Measurements from ENCODE around the gene KXD1. TPM values are rescaled to one million over a fixed set of nuclear protein-coding genes. Genes with fewer than 3 reads are reported as not detected.
"Not testable (repeated sequence)": the region's sequence is repeated elsewhere in the genome, so short reads cannot be mapped to it uniquely, and the experiment has no call there.

KXD1 gene
- total RNA-seq, 1 experiment from 2014 or later: 138 TPM

DNA sequence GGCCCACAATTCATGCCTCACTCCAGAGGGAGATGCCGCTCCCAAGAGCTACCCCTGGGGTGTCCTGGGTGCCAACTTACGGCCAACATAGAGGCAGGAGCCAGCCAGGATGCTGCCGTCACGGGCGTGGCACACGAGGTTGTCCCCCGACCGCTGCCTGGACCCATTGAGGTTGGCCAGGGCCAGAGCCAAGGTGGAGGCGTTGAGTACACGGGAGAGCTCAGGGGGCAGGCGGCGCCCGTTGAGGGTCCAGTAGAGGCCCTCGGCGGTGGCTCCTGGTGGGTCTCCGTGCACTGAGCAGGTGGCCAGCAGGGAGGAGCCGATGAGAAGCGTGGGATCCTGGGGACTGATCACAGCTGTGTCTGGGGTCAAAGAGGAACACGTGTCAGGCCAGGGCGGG is 41.8 kb downstream of the KXD1 start:
- no peaks in the 10 kb centered on the region for H4K20me1 ChIP-seq (ENCODE audit: control insufficient read depth, insufficient read depth, insufficient read length)
- Mint-ChIP-seq H3K4me1 (peaks cover 26 to 34% of the 10 kb centered on the region in 2 experiments), H3K4me3 (peak overlapping the region in 1 of 2 experiments; percentile 32; a peak in 1 of 5 replicates), H3K36me3 (ENCODE audit: insufficient read depth in 1 of 3, low read depth in 3 of 3) (peaks cover 0 to 4% (median 0%) of the 10 kb centered on the region in 3 experiments; a peak in 1 of 7 replicates), H3K9me3 (no peaks in the 10 kb centered on the region; a peak in 1 of 5 replicates), H3K27ac (no peak overlapping the region), H3K27me3 (ENCODE audit: low read depth) (peaks cover 69% of the 10 kb centered on the region)
- no peak overlapping the region for H4K91ac ChIP-seq (ENCODE audit: insufficient read length, low read depth, low read length)
- H2AFZ ChIP-seq (ENCODE audit: low read length): no peak overlapping the region
- WGBS (ENCODE audit: extremely low coverage, insufficient read length, low lambda C conversion rate): no CpG with 5 or more reads among the region's 20 CpGs
- no peak overlapping the region for H3T11ph ChIP-seq (ENCODE audit: low read length)
- no peaks in the 10 kb centered on the region for H3K79me1 ChIP-seq (ENCODE audit: insufficient read depth, low read depth, low read length, poor library complexity, severe bottlenecking)
- no peak overlapping the region for H2BK20ac ChIP-seq (ENCODE audit: low read depth, low read length, poor library complexity, severe bottlenecking)
- no peak overlapping the region for H3K23ac ChIP-seq (ENCODE audit: insufficient read length, low read depth, low read length)
- no peaks in the 10 kb centered on the region for H3K79me2 ChIP-seq (ENCODE audit: insufficient read depth, low read length)
- H3K27me3 ChIP-seq (ENCODE audit: insufficient read depth, low read length): peaks cover 16% of the 10 kb centered on the region; the same call in 1 of the 2 replicates
- H3K4me2 ChIP-seq (ENCODE audit: insufficient read depth, insufficient read length, low read length): no peak overlapping the region
- no peak overlapping the region for H3K14ac ChIP-seq (ENCODE audit: insufficient read depth, low read length)
- TF ChIP-seq CTCF (conservative IDR thresholded peaks at IDR 0.05): no peak
- no peak overlapping the region for H4K5ac ChIP-seq (ENCODE audit: insufficient read length, low read depth, low read length)
- no peak overlapping the region for H4K8ac ChIP-seq (replicated peaks; ENCODE audit: insufficient read length, low read depth, low read length)
- H2BK120ac ChIP-seq (ENCODE audit: low read depth, low read length, poor library complexity, severe bottlenecking): no peak overlapping the region
- H2AK5ac ChIP-seq (ENCODE audit: insufficient read length, low read length): no peak overlapping the region
- no peak overlapping the region for H3K56ac ChIP-seq (ENCODE audit: insufficient read length, low read depth, low read length)
- H2BK15ac ChIP-seq (ENCODE audit: low read depth, low read length): no peak overlapping the region
- no peak overlapping the region for H3K4ac ChIP-seq (ENCODE audit: low read depth, low read length)
- H3K27ac ChIP-seq (ENCODE audit: insufficient read length, low read depth, low read length): no peak overlapping the region
- no peaks in the 10 kb centered on the region; the same call in 1 of the 2 replicates for H3K4me1 ChIP-seq (ENCODE audit: insufficient read depth, low read length)
- H2BK5ac ChIP-seq (ENCODE audit: insufficient read length, low read length): no peak overlapping the region
- H3K9me3 ChIP-seq (ENCODE audit: control insufficient read depth, low read depth, low read length): no peaks in the 10 kb centered on the region
- H3K23me2 ChIP-seq (ENCODE audit: insufficient read length, low read depth, low read length, poor library complexity, severe bottlenecking): peaks cover 5% of the 10 kb centered on the region
- no peak overlapping the region for H2BK12ac ChIP-seq (ENCODE audit: insufficient read length, low read depth, low read length)
- no peak overlapping the region for H3K9ac ChIP-seq (ENCODE audit: extremely low read depth, insufficient read length, low read length)
- H3K18ac ChIP-seq (ENCODE audit: insufficient read length, low read depth, low read length): no peak overlapping the region
- no peak for DNase-seq

DNA sequence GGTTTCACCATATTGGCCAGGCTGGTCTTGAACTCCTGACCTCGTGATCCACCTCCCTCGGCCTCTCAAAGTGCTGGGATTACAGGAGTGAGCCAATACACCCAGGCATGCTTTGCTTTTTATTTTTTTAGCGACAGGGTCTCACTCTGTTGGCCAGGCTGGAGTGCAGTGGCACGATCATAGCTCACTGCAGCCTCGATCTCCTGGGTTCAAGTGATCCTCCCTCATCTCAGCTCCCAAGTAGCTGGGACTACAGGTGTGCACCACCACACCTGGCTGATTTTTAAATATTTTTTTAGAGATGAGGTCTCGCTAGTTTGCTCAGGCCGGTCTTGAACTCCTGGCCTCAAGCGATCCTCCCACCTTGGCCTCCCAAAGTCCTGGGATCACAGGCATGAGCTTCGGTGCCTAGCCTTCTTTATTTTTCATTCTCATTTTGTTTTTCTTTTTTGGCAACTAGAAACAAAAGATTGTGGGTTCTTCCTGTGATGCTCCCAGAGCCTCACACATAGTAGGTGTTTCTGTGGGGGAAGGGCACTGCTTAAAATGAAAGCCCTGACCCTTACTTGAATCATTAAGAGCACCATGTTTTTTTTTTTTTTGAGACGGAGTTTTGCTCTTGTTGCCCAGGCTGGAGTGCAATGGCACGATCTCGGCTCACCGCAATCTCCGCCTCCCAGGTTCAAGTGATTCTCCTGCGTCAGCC is 43.2 kb downstream of the KXD1 start:
- H3K36me3 Mint-ChIP-seq (ENCODE audit: insufficient read depth in 1 of 3, low read depth in 3 of 3); H3K4me3 Mint-ChIP-seq; H3K9me3 Mint-ChIP-seq; H3K27ac ChIP-seq (ENCODE audit: insufficient read length, low read depth, low read length); H2BK120ac ChIP-seq (ENCODE audit: low read depth, low read length, poor library complexity, severe bottlenecking); H4K91ac ChIP-seq (ENCODE audit: insufficient read length, low read depth, low read length); H3K18ac ChIP-seq (ENCODE audit: insufficient read length, low read depth, low read length); H2BK15ac ChIP-seq (ENCODE audit: low read depth, low read length); H3K79me2 ChIP-seq (ENCODE audit: insufficient read depth, low read length); H4K5ac ChIP-seq (ENCODE audit: insufficient read length, low read depth, low read length); H3K14ac ChIP-seq (ENCODE audit: insufficient read depth, low read length); H3K23ac ChIP-seq (ENCODE audit: insufficient read length, low read depth, low read length); H2AK5ac ChIP-seq (ENCODE audit: insufficient read length, low read length); H3T11ph ChIP-seq (ENCODE audit: low read length); H3K4ac ChIP-seq (ENCODE audit: low read depth, low read length); H2AFZ ChIP-seq (ENCODE audit: low read length); H3K9ac ChIP-seq (ENCODE audit: extremely low read depth, insufficient read length, low read length); H3K4me1 ChIP-seq (ENCODE audit: insufficient read depth, low read length); H2BK20ac ChIP-seq (ENCODE audit: low read depth, low read length, poor library complexity, severe bottlenecking); H3K4me2 ChIP-seq (ENCODE audit: insufficient read depth, insufficient read length, low read length); H3K23me2 ChIP-seq (ENCODE audit: insufficient read length, low read depth, low read length, poor library complexity, severe bottlenecking); H3K9me3 ChIP-seq (ENCODE audit: control insufficient read depth, low read depth, low read length); DNase-seq; H2BK12ac ChIP-seq (ENCODE audit: insufficient read length, low read depth, low read length); H4K8ac ChIP-seq (replicated peaks; ENCODE audit: insufficient read length, low read depth, low read length); H3K27ac Mint-ChIP-seq; H3K79me1 ChIP-seq (ENCODE audit: insufficient read depth, low read depth, low read length, poor library complexity, severe bottlenecking); H4K20me1 ChIP-seq (ENCODE audit: control insufficient read depth, insufficient read depth, insufficient read length); H3K56ac ChIP-seq (ENCODE audit: insufficient read length, low read depth, low read length); H2BK5ac ChIP-seq (ENCODE audit: insufficient read length, low read length): not testable (repeated sequence)
- Mint-ChIP-seq H3K4me1 (peaks cover 20 to 34% of the 10 kb centered on the region in 2 experiments), H3K27me3 (ENCODE audit: low read depth) (peaks cover 78% of the 10 kb centered on the region)
- H3K27me3 ChIP-seq (ENCODE audit: insufficient read depth, low read length): peaks cover 29% of the 10 kb centered on the region
- no CpG with 5 or more reads among the region's 15 CpGs for WGBS (ENCODE audit: extremely low coverage, insufficient read length, low lambda C conversion rate)
